ENCODE results near the gene SORBS2. TPM values are rescaled to one million over a fixed set of nuclear protein-coding genes. Genes with fewer than 3 reads are reported as not detected.

SORBS2 gene
- total RNA-seq, 1 experiment from 2014 or later, result 44.5 TPM

GRCh38 chr4:185835336-185835735 lies 23.3 kb upstream of the SORBS2 start (continued):
- TF ChIP-seq E2F1 (CRISPR knock-in tag; IDR thresholded peaks at IDR 0.05), result no peak

GRCh38 chr4:185834778-185835177 lies 22.8 kb upstream of the SORBS2 start:
- ChIA-PET CTCF (no interaction called here), POLR2A (no interaction called here)
- no peak for TF ChIP-seq TEAD1 (CRISPR knock-in tag; IDR thresholded peaks at IDR 0.05)
- no peak for TF ChIP-seq MXD4 (CRISPR knock-in tag; IDR thresholded peaks at IDR 0.05; ENCODE audit: borderline replicate concordance)
- no peak for TF ChIP-seq SOX15 (CRISPR knock-in tag; IDR thresholded peaks at IDR 0.05)
- no peak for TF ChIP-seq NFYB (CRISPR knock-in tag; conservative IDR thresholded peaks at IDR 0.05; ENCODE audit: low read depth)
- TF ChIP-seq NR3C1 (CRISPR knock-in tag; conservative IDR thresholded peaks at IDR 0.05; ENCODE audit: low read depth), result no peak
- TF ChIP-seq ZNF532 (CRISPR knock-in tag; IDR thresholded peaks at IDR 0.05; ENCODE audit: borderline replicate concordance), result no peak
- TF ChIP-seq ZNF317 (CRISPR knock-in tag; IDR thresholded peaks at IDR 0.05; ENCODE audit: borderline replicate concordance, low read depth), result no peak
- no peak for TF ChIP-seq NFATC4 (CRISPR knock-in tag; IDR thresholded peaks at IDR 0.05)
- TF ChIP-seq PREB (CRISPR knock-in tag; IDR thresholded peaks at IDR 0.05; ENCODE audit: borderline replicate concordance), result no peak
- no peak for TF ChIP-seq MYBL2 (CRISPR knock-in tag; IDR thresholded peaks at IDR 0.05)
- no peak for TF ChIP-seq ZNF232 (CRISPR knock-in tag; IDR thresholded peaks at IDR 0.05)
- H3K36me3 Mint-ChIP-seq, result no peaks in the 10 kb centered on the region
- ATAC-seq, result no peak
- no peak for DNase-seq (ENCODE audit: low spot score)
- H3K4me3 Mint-ChIP-seq, result no peak overlapping the region
- H3K27ac Mint-ChIP-seq, result peak overlapping the region; percentile 89
- peaks cover 3% of the 10 kb centered on the region; the same call in 1 of the 2 replicates for H3K27me3 Mint-ChIP-seq (ENCODE audit: low read depth)
- H3K4me1 Mint-ChIP-seq, result peaks cover 30% of the 10 kb centered on the region
- no peaks in the 10 kb centered on the region; the same call in 1 of the 2 replicates for H3K9me3 Mint-ChIP-seq

GRCh38 chr4:185834088-185834487 lies 22.1 kb upstream of the SORBS2 start:
- Mint-ChIP-seq H3K27ac (peak overlapping the region; percentile 83), H3K36me3 (no peaks in the 10 kb centered on the region), H3K4me1 (peaks cover 30% of the 10 kb centered on the region), H3K9me3 (no peaks in the 10 kb centered on the region; the same call in 1 of the 2 replicates), H3K27me3 (ENCODE audit: low read depth) (peaks cover 3% of the 10 kb centered on the region; the same call in 1 of the 2 replicates), H3K4me3 (no peak overlapping the region)
- ATAC-seq, result no peak
- POLR2A ChIA-PET, result no interaction called here
- no peak for DNase-seq (ENCODE audit: low spot score)
- CTCF ChIA-PET, result no interaction called here
- TF ChIP-seq MYBL2 (CRISPR knock-in tag; IDR thresholded peaks at IDR 0.05) (no peak), ZBTB43 (CRISPR knock-in tag; IDR thresholded peaks at IDR 0.05) (no peak), NR3C1 (CRISPR knock-in tag; conservative IDR thresholded peaks at IDR 0.05; ENCODE audit: low read depth) (no peak), ZNF423 (CRISPR knock-in tag; IDR thresholded peaks at IDR 0.05) (no peak), ZNF263 (CRISPR knock-in tag; IDR thresholded peaks at IDR 0.05; ENCODE audit: low read depth) (no peak), CTCF (IDR thresholded peaks at IDR 0.05) (no peak), IRF2 (CRISPR knock-in tag; IDR thresholded peaks at IDR 0.05; ENCODE audit: borderline replicate concordance, low read depth) (no peak), NR2C2 (CRISPR knock-in tag; IDR thresholded peaks at IDR 0.05) (no peak), RORB (CRISPR knock-in tag; IDR thresholded peaks at IDR 0.05) (no peak), ETV6 (CRISPR knock-in tag; IDR thresholded peaks at IDR 0.05) (no peak), ATF2 (CRISPR knock-in tag; IDR thresholded peaks at IDR 0.05; ENCODE audit: borderline replicate concordance, low read depth) (no peak), GTF2I (CRISPR knock-in tag; conservative IDR thresholded peaks at IDR 0.05) (no peak)

Data from WTC11 (cell line).